Testis (tissue), 2 donors: ENCODE data around the gene PKHD1.

Experiments
- POLR2A ChIP-seq: fragments of 450-650 bp; IDR thresholded peaks from one replicate; pipeline ENCODE4 v1.6.1; 2017; ENCODE audit warnings: antibody characterized with exemption, mild to moderate bottlenecking, moderate library complexity
- TF ChIP-seq, protein P1 (sequence below), 3 experiments: fragments of 450-650 bp in 2 of 3; fragments of 200-600 bp in 1 of 3; sonication (generic) in 1 of 3; IDR thresholded peaks; one replicate each; pipeline ENCODE4 v1.5.1; 2016 to 2019; ENCODE audit warnings: antibody characterized with exemption in 3 of 3, mild to moderate bottlenecking in 2 of 3, moderate library complexity in 1 of 3

DNA sequence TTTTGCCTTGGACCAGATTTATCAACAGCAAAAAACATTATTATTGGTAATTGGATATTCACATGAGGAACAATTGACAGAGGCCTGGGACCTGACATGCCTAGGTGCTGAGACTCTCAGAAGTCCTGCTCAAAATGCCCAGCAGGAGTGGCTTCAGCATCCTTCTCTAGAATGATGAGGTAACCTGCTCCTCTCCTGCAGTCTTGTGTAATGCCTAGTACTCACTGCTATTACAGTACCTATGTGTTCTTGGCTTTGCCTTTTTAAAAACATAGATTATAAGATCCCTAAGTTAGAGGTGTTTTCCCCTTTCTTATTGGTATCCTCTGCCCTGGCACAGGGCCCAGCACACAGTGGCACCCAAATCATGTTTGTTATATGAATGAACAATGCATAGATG is 230.9 kb downstream of the PKHD1 start:
- TF ChIP-seq, protein P1, sequence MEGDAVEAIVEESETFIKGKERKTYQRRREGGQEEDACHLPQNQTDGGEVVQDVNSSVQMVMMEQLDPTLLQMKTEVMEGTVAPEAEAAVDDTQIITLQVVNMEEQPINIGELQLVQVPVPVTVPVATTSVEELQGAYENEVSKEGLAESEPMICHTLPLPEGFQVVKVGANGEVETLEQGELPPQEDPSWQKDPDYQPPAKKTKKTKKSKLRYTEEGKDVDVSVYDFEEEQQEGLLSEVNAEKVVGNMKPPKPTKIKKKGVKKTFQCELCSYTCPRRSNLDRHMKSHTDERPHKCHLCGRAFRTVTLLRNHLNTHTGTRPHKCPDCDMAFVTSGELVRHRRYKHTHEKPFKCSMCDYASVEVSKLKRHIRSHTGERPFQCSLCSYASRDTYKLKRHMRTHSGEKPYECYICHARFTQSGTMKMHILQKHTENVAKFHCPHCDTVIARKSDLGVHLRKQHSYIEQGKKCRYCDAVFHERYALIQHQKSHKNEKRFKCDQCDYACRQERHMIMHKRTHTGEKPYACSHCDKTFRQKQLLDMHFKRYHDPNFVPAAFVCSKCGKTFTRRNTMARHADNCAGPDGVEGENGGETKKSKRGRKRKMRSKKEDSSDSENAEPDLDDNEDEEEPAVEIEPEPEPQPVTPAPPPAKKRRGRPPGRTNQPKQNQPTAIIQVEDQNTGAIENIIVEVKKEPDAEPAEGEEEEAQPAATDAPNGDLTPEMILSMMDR (IDR thresholded peaks at IDR 0.05): no peak
- TF ChIP-seq POLR2A: no peak
